KMS-11 (cell line): ENCODE data around the gene ELK3.

Source experiments
- H2AFZ ChIP-seq: fragments of 200-600 bp; sonication (generic); 2 replicates; pipeline ENCODE4 v1.6.1; 2016; ENCODE audit warnings: antibody characterized with exemption, mixed run types, low read depth
- H3K27ac ChIP-seq: fragments of 200-600 bp; sonication (generic); 2 replicates; pipeline ENCODE4 v1.6.1; 2016; ENCODE audit warnings: mild to moderate bottlenecking, mixed run types
- H3K27me3 ChIP-seq: fragments of 200-600 bp; sonication (generic); 2 replicates; pipeline ENCODE4 v1.6.1; 2017; ENCODE audit warnings: mild to moderate bottlenecking, low read depth, mixed run types, moderate library complexity; ENCODE audit not compliant: insufficient read depth
- H3K36me3 ChIP-seq: fragments of 200-600 bp; sonication (generic); 2 replicates; pipeline ENCODE4 v1.6.1; 2017; ENCODE audit warnings: mild to moderate bottlenecking, mixed run types; ENCODE audit not compliant: insufficient read depth
- H3K4me1 ChIP-seq: fragments of 200-600 bp; sonication (generic); 2 replicates; pipeline ENCODE4 v1.6.1; 2016; ENCODE audit warnings: mild to moderate bottlenecking, low read depth, mixed run types; ENCODE audit not compliant: poor library complexity, severe bottlenecking
- H3K4me2 ChIP-seq: fragments of 200-600 bp; sonication (generic); 2 replicates; pipeline ENCODE4 v1.7.0; 2016; ENCODE audit warnings: mild to moderate bottlenecking, mixed run types
- H3K4me3 ChIP-seq: fragments of 200-600 bp; sonication (generic); IDR thresholded peaks from 2 replicates; pipeline ENCODE4 v1.6.1; 2017; ENCODE audit warnings: low read depth, low read length, mixed read lengths; ENCODE audit not compliant: insufficient read depth
- H3K79me2 ChIP-seq: fragments of 200-600 bp; sonication (generic); 2 replicates; pipeline ENCODE4 v1.6.1; 2016; ENCODE audit warnings: low read depth, mixed run types; ENCODE audit not compliant: insufficient read depth
- H3K9ac ChIP-seq: fragments of 200-600 bp; sonication (generic); 2 replicates; pipeline ENCODE4 v1.6.1; 2016; ENCODE audit warnings: mild to moderate bottlenecking, mixed run types
- H4K20me1 ChIP-seq: fragments of 200-600 bp; sonication (generic); 2 replicates; pipeline ENCODE4 v1.6.1; 2016; ENCODE audit warnings: mild to moderate bottlenecking, mixed run types; ENCODE audit not compliant: insufficient read depth
- CTCF ChIP-seq: fragments of 200-600 bp; sonication (generic); conservative IDR thresholded peaks from 2 replicates; pipeline ENCODE4 v1.6.1; 2017; ENCODE audit warnings: low read depth, mild to moderate bottlenecking, antibody characterized with exemption, low read length, moderate library complexity, mixed read lengths

The ELK3 gene

GRCh38 chr12:96289067-96289466 lies 94.9 kb downstream of the ELK3 start:
- TF ChIP-seq CTCF: no peak
- peaks cover 3% of the 10 kb centered on the region; the same call in 1 of the 2 replicates for H3K36me3 ChIP-seq

GRCh38 chr12:96293093-96293492 lies 98.9 kb downstream of the ELK3 start:
- H3K4me1 ChIP-seq: peaks cover 37% of the 10 kb centered on the region
- no peaks in the 10 kb centered on the region for H3K27me3 ChIP-seq
- no peak overlapping the region for H2AFZ ChIP-seq
- H3K9ac ChIP-seq: no peak overlapping the region
- no peaks in the 10 kb centered on the region for H3K36me3 ChIP-seq
- H3K4me2 ChIP-seq: no peak overlapping the region
- H3K79me2 ChIP-seq: no peaks in the 10 kb centered on the region
- H4K20me1 ChIP-seq: no peaks in the 10 kb centered on the region
- H3K27ac ChIP-seq: no peak overlapping the region
- no peak overlapping the region for H3K4me3 ChIP-seq
- no peak for TF ChIP-seq CTCF

More at GRCh38 chr12:96289067-96289466, 94.9 kb downstream of the ELK3 start:
- Histone ChIP-seq H3K9ac (no peak overlapping the region), H3K4me1 (peaks cover 4% of the 10 kb centered on the region), H3K27ac (no peak overlapping the region), H3K27me3 (no peaks in the 10 kb centered on the region), H3K79me2 (no peaks in the 10 kb centered on the region), H2AFZ (no peak overlapping the region), H4K20me1 (no peaks in the 10 kb centered on the region), H3K4me3 (no peak overlapping the region), H3K4me2 (no peak overlapping the region)

- peak overlapping the region; percentile 70 for H3K4me2 ChIP-seq
These were observed 100.7 kb downstream of the ELK3 start for GRCh38 chr12:96294831-96295230.

GRCh38 chr12:96295532-96296160 lies 101.5 kb downstream of the ELK3 start:
- peaks cover 37% of the 10 kb centered on the region for H3K4me1 ChIP-seq
- no peak overlapping the region for H3K4me3 ChIP-seq
- no peak overlapping the region for H3K9ac ChIP-seq
- no peaks in the 10 kb centered on the region for H4K20me1 ChIP-seq
- no peaks in the 10 kb centered on the region for H3K36me3 ChIP-seq
- H3K79me2 ChIP-seq: no peaks in the 10 kb centered on the region
- no peak overlapping the region for H2AFZ ChIP-seq
- TF ChIP-seq CTCF: no peak
- H3K4me2 ChIP-seq: peak overlapping the region; percentile 70; the same call in 1 of the 2 replicates
- H3K27ac ChIP-seq: no peak overlapping the region
- no peaks in the 10 kb centered on the region for H3K27me3 ChIP-seq

More at GRCh38 chr12:96294831-96295230, 100.7 kb downstream of the ELK3 start:
- H3K36me3 ChIP-seq: no peaks in the 10 kb centered on the region
- H4K20me1 ChIP-seq: no peaks in the 10 kb centered on the region
- no peak overlapping the region for H3K9ac ChIP-seq
- H3K27me3 ChIP-seq: no peaks in the 10 kb centered on the region
- no peak overlapping the region for H3K4me3 ChIP-seq
- peaks cover 37% of the 10 kb centered on the region for H3K4me1 ChIP-seq
- no peak for TF ChIP-seq CTCF
- H2AFZ ChIP-seq: no peak overlapping the region
- no peak overlapping the region for H3K27ac ChIP-seq
- no peaks in the 10 kb centered on the region for H3K79me2 ChIP-seq
